ENCODE data around the gene TNFRSF19.

Gene TNFRSF19

GRCh38 chr13:23714672-23715071 is 144.5 kb downstream of the TNFRSF19 start:
- DNase-seq (ENCODE audit: low read depth in 2 of 2, low spot score in 1 of 2): no peak

- no peak for DNase-seq (ENCODE audit: low read depth in 2 of 2, low spot score in 1 of 2)
Measured at GRCh38 chr13:23715092-23715761, 145.0 kb downstream of the TNFRSF19 start.

GRCh38 chr13:23715762-23716235 is 145.6 kb downstream of the TNFRSF19 start:
- no peak for DNase-seq (ENCODE audit: low read depth in 2 of 2, low spot score in 1 of 2)

GRCh38 chr13:23716401-23716800 is 146.2 kb downstream of the TNFRSF19 start:
- no peak for DNase-seq (ENCODE audit: low read depth in 2 of 2, low spot score in 1 of 2)

- DNase-seq (ENCODE audit: low read depth in 2 of 2, low spot score in 1 of 2): no peak
Measured at GRCh38 chr13:23718996-23719395, 148.8 kb downstream of the TNFRSF19 start.

DNA sequence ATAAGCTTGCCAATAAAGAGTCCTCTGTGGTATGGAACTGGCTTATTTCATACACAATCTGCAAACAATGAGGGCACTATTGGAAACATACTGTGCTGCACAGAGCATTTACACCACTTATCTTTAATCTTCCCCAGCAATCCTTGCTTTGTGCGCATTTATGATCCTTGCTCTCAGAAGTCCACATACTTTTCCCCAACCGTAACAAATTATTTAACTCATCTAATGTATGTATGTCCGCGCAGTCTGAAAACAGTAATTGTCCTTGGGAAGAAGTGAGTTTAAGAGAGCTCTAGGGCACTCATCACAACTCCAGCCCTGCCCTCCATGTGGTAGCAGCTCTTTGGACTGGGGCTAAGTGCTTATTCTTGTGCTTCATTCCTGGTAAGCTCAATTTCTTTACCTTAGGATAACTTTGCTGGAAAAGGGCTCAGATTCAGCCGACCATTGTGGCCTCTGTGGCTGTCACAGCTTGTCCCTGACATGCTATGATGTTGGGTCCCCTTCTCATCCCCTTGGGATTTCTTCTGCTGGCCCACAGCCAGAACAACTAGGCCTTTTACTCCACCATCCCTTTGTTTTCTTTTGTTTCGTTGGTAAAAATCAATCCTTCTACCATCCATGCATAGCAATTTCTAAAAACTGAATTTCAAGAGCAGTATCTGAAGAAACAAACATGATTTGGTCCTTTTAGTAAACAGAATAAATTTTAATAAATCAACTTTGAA is 152.7 kb downstream of the TNFRSF19 start:
- DNase-seq (ENCODE audit: low read depth in 2 of 2, low spot score in 1 of 2): no peak

GRCh38 chr13:23723471-23723870 is 153.3 kb downstream of the TNFRSF19 start:
- DNase-seq (ENCODE audit: low read depth in 2 of 2, low spot score in 1 of 2): no peak

- DNase-seq (ENCODE audit: low read depth in 2 of 2, low spot score in 1 of 2): no peak
Measured at GRCh38 chr13:23724196-23724970, 154.2 kb downstream of the TNFRSF19 start.
